COR-L47 (cell line): ENCODE data around the gene ZFP57.
"Not testable (repeated sequence)": the region's sequence is repeated elsewhere in the genome, so short reads cannot be mapped to it uniquely, and the experiment has no call there.

ENCODE experiments used
- DNase-seq: peaks from one replicate; lab custom pipeline; 2025; lab: John Stamatoyannopoulos, UW

Gene ZFP57

GRCh38 chr6:29696147-29697125 lies 15.5 kb upstream of the ZFP57 start:
- no peak for DNase-seq

- DNase-seq: no peak
These were observed 13.7 kb upstream of the ZFP57 start for GRCh38 chr6:29694637-29695036.

DNA sequence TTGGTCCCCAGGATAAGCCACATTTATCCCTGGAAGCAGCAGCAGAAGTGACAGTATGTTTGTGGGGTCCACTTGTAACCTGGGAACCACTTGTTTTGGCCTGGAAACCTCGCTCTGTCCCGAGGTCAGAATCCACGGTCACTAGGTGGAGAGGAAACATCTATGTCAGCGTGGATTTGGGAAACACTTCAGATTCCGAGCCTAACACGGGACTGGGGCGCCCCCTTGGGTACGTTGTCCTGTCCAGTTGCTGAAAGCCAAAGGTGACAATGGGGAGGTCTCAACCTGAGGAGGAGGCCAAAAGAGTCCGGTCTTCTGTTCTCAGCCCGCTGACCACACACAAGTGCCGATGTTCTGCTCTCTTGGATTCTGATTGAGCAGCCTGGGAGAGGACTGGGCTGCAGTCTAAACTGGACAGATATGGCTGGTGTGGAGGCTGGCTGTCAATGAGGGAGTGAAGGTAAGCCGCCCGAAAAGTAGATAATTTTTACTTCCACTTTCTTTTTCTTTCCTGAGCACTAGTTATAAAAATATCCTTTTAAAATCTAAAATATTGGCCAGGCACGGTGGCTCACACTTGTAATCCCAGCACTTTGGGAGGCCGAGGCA lies 4.9 kb upstream of the ZFP57 start:
- no peak for DNase-seq

DNA sequence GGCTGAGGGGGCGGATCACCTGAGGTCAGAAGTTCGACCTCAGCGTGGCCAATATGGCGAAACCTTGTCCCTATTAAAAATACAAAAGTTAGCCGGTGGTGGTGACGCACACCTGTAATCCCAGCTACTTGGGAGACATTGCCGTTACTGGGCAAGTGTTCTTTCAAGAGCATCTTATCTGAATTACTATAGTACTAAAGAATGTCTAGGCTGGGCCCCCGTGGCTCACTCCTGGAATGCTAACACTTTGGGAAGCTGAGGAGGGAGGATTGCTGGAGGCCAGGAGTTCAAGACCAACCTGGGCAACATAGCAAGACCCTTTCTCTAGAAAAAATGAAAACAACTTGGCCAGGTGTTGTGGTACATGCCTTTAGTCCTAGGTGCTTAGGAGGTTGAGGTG lies 859 bp upstream of the ZFP57 start:
- no peak for DNase-seq

- DNase-seq: no peak
These were observed 536 bp downstream of the ZFP57 start for GRCh38 chr6:29680416-29680815.

DNA sequence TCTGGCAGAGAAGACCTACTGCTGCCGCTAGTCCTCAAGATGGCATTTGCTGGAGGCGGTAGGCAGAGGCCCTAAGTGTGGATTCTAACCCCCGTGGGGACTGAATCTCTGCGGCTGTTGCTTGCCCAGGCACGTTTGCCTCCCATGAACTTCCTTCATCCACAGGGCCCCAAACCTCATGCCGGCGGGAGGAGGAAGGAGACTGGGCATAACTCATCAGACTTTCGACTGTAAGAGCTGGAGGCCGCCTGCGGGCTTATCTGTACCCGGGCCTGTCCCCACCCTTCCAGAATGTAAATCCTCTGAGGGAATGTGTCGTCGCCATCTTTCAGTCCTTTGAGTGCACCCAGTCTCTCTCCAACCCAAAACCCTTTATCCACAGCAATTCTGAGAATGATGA lies 990 bp downstream of the ZFP57 start:
- DNase-seq: no peak

- no peak for DNase-seq
These were observed 2.8 kb downstream of the ZFP57 start for GRCh38 chr6:29678114-29678513.

DNA sequence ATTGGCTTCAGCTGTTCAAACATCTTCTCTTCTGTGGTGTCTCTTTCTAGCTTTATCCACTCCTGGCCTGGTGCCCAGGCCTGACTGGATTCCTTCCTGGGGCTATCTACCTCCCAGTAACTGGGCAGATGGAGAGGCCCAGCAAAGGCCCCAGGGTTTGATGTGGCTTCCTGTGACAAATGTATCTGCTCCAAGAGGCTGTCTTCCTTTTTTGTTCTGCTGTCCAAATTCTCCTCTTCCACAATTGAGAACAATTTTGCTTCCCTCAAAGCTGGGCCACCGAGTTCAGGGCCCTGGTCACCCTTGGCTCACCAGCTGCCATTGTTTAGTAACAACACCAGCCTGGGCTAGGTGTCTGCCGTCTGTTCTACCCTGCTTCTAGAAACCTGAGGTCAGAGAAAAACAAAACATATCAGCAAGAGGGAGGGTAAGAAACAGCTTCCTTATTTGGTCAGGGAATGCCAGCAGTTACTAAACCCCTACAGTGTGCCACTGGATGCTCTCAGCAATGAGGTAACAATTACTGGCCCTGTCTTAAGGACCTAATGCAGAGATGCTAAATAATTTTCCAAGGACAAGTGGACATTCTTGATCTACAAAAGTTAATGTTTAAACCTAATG lies 3.9 kb downstream of the ZFP57 start:
- DNase-seq: peak; percentile 78

DNA sequence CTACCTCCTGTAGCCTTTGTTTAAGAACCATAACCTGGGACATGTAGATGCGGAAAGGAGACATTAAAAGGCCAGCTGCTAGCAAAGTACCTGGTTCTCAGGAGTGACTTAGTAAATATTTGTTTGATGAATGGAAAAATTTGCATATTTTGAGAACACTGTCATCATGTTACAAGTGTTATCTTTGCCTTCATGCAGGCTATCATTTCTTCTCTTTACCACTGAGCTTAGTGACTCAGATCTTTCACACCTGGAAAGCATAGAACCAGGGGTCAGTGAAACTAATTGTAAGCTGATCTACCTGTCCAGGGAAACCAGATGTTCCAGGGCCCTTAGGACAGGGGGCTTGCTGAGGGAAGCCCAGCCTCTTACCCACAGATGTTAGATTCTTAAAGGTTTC lies 5.4 kb downstream of the ZFP57 start:
- no peak for DNase-seq

- no peak for DNase-seq
These were observed 6.9 kb downstream of the ZFP57 start for GRCh38 chr6:29674008-29674407.

DNA sequence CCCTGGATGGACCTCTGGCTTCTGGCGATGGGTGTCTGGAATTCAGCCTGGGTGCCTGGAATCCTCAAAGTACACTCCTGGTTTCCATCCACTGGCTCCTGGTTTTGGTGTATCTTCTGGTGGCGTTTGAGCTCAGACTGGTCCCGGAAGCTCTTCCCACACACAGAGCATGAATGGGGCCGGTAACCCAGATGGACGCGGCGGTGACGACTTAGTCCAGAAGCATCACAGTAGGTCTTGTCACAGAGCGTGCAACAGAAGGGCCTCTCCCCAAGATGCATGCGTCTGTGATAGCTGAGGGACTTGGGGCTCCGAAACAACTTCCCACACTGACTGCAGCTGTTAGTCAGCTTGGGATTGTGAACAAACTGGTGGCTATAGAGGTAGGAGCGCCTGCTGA lies 7.8 kb downstream of the ZFP57 start:
- no peak for DNase-seq

GRCh38 chr6:29672116-29672515 lies 8.8 kb downstream of the ZFP57 start:
- DNase-seq: not testable (repeated sequence)

DNA sequence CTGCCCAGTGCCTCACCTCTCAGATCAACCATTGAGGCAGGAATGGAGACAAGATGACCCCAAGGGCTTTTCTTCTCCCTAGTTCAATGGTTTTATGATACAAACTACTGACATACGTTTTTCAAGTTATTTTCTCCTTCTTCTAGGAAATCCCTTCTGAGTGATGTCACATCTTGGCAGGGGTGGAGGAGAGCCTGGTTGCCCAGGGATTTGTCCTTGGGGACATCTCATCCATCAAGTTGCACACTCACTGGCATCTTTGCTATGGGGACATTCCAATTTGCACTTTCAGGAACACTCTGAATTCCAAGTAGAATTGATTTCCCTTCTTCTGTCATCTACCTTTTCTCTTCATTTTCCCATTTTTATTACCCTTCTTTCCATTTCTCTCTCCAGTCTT lies 9.9 kb downstream of the ZFP57 start:
- DNase-seq: no peak

- no peak for DNase-seq
These were observed 13.8 kb downstream of the ZFP57 start for GRCh38 chr6:29667158-29667557.

- no peak for DNase-seq
These were observed 14.2 kb downstream of the ZFP57 start for GRCh38 chr6:29666826-29667130.

DNA sequence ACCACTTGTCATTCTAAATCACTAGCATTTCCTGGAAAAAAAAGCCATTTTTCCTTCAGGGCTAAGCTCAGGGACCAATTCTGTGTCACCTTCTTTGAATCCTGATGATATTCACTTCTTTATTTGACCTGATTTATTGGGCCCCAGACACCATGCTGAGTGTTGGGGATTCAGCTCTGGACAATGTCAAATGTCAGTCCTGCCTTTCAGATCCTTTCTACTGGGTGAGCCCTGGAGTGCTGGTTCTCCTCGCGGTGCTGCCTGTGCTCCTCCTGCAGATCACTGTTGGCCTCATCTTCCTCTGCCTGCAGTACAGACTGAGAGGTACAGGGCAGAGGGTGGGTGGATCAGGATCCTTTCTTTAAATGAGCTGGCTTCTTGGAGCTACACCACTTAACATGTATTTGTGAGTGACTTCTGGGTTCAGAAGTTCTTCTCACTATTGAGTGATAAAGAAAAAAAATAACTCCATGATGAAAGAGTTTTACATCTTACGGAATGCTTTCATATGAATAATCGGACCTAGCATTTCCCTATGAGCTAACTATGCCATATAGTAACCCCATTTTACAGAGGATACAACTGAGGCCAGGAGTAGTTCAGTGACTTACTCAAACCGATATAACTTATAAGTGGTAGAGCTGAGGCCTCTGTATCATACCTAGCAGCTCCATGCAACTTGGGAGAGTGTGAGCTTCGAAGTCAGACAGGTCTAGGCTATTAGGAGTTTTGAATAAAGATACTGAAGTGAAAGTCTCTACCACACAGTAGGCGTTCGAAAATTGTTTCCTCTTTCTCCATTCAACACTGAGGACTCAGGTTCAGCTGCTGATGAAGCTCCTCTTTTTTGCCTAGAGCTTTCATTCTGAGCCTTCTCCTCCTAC lies 14.8 kb downstream of the ZFP57 start:
- no peak for DNase-seq

GRCh38 chr6:29663300-29664042 lies 17.5 kb downstream of the ZFP57 start:
- DNase-seq: no peak

GRCh38 chr6:29661502-29662141 lies 19.3 kb downstream of the ZFP57 start:
- DNase-seq: not testable (repeated sequence)

DNA sequence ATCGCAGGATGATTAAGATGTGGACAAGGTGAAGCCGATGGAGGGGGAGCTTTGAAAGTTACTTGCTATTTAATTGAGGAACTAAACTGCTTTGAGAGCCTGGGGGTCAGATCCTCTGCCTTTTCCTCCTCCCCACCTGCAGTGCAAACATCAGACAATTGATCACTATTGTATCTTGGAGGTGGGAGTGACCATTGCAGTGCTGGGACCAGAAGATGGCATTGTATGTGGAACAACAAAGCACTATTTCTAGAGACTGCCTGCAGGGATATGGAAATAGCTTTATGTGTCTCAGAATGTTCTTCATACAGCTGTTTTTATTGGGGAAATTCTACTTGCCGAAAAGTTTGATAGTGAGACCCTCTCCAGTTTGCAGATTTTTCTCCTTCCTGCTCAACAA lies 19.9 kb downstream of the ZFP57 start:
- DNase-seq: no peak

GRCh38 chr6:29656798-29657197 lies 24.2 kb downstream of the ZFP57 start, which contains the start of gene MOG:
TSS of gene MOG (plus strand) at chr6:29657092. CDS start at chr6:29657210, 118 bp downstream.
- no peak for DNase-seq

GRCh38 chr6:29656157-29656556 lies 24.8 kb downstream of the ZFP57 start:
- DNase-seq: no peak
